NCI-H2107 treated with DMSO at 0.1 percent for 48 hours (cell line): ENCODE measurements around the gene FAM228B.

Source experiments
- DNase-seq: peaks from one replicate; lab custom pipeline; 2025; ENCODE audit not compliant: unreplicated experiment; lab: John Stamatoyannopoulos, UW

FAM228B gene

DNA sequence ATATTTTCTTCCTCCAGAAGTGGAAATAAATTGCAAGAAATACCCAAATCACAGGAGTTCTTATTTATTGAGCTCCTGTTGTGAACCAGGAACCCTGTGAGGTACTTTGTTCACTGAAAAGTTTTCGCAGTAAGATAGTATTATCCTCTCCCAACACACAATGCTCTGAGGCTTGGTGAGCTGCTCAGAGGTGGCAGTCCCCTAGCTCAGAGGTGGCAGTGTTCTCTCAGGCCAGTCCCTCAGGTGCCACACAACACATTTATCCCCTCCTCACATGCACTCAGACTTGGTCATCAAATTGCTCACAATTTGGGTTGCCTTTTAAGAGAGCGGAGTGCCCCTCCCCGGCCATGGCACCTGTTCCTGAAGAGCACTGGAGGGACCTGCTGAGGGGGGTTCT lies 77.5 kb downstream of the FAM228B start:
- DNase-seq, result no peak

- no peak for DNase-seq
These were observed 79.9 kb downstream of the FAM228B start for GRCh38 chr2:24203029-24203786.

DNA sequence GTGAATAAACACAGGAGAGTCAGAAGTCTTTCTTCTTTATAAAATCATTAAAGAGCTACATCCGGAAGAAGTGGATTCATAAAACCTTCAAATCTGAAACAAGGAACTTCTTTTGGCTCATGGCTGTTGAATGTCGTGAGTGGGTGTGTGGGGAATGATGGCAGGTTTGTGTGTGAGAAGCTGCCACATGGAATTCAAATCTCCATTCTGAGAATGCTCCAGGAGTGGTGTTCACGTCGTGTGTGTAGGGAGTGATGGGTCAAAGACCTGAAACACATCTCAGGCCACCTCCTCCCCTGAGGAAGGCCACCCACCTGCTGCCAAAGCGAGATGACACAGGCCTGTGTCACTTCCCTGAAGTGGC lies 80.5 kb downstream of the FAM228B start:
- no peak for DNase-seq

DNA sequence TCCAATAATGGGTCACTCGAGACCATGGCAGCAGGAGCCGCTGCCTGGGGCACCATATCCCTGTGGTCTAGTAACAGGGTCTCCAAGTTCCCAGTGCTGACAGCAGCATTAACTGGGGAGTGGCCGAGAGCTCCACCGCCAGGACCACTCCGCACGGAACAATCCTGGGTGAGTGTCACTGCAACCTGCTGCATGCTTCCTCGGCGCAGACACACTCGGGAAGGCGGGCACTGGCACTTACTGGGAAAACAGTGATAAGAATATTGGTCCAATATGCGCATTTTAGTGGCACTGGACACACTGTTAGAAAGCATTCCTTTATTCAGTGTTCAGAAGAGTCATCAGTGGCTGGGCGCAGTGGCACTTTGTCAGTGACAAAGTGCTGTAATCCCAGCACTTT lies 81.2 kb downstream of the FAM228B start:
- DNase-seq, result no peak

GRCh38 chr2:24205131-24205530 lies 81.9 kb downstream of the FAM228B start:
- DNase-seq, result no peak

GRCh38 chr2:24206242-24206641 lies 83.0 kb downstream of the FAM228B start:
- DNase-seq, result no peak

- no peak for DNase-seq
These were observed 83.4 kb downstream of the FAM228B start for GRCh38 chr2:24206714-24207113.

DNA sequence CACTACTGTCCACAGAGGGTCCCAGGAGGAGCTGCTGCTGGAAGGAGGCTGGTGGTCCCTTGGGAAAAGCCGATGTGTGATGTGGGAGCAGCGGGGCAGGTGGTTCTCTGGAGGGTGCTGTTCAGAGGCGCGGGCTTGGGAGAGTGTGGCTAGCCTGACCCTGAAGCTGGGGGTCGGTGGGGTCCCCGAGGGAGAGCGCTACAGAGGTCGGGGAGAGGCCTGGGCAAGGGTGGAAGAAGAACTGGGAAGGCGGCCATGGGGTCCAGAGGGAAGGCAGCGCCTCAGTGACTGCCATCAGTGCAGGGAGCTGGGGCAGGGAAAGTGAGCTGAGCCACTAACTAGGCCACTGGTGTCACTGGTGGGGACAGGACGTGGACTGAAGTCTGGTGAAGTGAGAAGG lies 84.1 kb downstream of the FAM228B start:
- DNase-seq, result no peak

DNA sequence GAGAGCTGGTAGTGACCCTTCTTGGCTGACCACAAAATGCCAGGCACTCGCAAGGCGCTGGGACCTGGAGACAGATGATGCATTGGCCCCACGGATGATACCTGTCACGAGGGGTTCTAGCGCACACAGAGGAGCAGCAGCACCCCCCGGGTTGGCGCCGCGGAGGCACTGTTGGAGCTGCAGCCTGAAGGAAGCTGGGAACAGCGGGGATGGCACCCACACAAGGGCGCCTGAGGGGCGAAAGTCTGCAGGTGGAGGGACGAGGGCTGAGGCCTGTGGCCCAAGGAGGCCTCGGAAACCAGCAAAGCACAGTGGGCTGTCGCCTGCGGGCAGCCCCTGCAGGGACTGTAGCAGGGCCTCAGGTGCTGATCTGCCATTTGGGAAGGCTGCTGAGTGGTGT lies 85.2 kb downstream of the FAM228B start:
- DNase-seq, result no peak

DNA sequence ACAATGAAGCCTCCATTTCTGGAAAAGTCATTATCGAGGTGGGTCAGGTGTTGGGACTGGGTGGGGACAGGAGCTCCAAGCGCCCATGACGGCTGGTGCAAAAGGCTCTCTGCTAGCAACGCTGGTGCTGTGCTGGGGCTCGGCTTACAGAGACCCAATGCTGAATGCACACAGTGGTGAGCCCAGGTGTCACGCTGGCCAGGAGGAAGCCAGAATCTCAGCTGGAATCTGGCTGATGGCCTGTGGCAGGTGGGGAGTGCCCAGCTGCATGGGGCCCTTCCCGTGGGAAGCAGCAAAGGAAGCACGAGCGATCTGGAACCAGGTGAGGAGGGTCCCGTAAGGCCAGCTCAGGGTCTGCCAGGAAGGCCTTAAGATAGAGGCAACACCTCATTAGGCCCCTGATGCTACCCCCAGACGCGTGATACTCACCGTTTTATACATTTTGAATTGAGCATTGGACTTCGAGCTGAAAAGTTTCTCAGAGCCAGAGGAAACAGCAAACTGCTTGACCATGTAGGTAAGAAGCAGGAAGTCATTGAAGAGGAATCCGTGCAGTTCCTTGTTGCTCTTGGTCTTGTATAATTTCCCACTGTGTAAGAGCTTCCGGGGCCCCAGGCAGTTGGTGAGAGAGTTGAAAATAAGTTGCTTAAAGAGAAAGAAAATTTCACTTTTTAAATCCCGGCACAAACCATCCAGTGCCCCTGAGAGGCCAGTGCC lies 86.3 kb downstream of the FAM228B start:
- DNase-seq, result no peak

DNA sequence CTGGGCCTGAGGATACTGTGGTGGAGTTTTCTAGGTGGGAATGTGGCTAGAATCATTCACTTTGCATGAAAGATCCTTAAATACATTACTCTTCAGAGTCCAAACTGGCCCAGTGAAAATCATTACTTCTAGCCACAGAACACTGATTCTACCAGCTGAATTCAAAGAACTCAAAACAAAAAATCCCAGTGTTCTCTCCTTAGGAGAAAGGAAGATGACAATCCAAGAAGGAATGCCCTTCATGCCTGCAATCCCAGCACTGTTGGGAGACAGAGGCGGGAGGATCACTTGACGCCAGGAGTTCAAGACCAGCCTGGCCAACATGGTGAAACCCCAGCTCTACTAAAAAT lies 86.8 kb downstream of the FAM228B start:
- no peak for DNase-seq

DNA sequence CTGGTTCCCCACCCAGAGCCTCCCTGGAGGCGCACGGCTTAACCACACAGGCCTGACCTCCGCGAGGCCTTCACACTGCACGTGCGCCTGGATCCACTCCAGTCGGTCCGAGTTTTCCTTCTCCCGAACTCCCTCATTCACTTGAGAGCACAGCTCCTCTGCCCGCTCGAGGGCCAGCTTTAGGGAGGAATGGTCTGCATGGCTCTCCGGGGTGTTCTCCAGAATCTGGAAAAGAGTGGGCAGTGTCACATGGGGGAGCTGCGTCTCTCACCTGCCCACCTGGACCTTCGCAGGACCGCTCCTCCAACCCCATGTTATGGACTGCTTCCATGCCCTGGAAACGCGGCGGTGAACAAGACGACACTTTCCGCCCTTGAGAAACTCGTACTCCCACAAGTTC lies 87.5 kb downstream of the FAM228B start:
- DNase-seq, result no peak

DNA sequence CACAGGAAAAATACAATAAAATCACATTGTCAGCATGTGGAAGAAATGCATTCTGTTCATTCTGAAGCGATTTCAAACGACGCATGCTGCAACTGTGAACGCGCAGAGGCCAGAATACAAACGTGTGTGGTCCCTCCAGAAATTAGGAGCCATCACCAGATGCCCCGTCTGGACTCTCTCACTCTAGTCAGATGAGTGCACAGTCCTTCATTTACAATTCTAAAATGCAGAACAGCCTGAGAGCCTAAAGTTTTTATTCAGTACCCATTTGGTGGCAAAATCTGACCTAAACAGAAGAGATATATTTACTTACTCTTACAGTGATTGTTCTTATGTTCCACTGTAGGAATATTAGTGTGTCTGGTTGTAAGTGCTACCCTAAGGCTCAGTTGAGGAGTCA lies 88.1 kb downstream of the FAM228B start:
- no peak for DNase-seq

- no peak for DNase-seq
These were observed 91.6 kb downstream of the FAM228B start for GRCh38 chr2:24214880-24215279.
